H1 (cell line): Measurements from ENCODE around the gene PPP4R3A.

ENCODE experiments used
- CREB1 ChIP-seq: IDR thresholded peaks from 2 replicates; pipeline ENCODE4 v1.6.1; 2012; ENCODE audit warnings: inconsistent platforms
- FOSL1 ChIP-seq: IDR thresholded peaks from 2 replicates; pipeline ENCODE4 v1.6.1; 2011; ENCODE audit warnings: mild to moderate bottlenecking, low read depth, low read length, moderate library complexity; ENCODE audit not compliant: insufficient read depth
- RFX5 ChIP-seq: IDR thresholded peaks from 2 replicates; pipeline ENCODE4 v1.6.1; 2011; ENCODE audit warnings: low read depth, low read length, improper control_type of control experiment, borderline replicate concordance
- YY1 ChIP-seq: IDR thresholded peaks from 2 replicates; pipeline ENCODE4 v1.6.1; 2011; ENCODE audit warnings: low read depth, mild to moderate bottlenecking, low read length

GRCh38 chr14:91555531-91555930, 45.4 kb upstream of the PPP4R3A start:
- TF ChIP-seq FOSL1 (no peak), YY1 (no peak), CREB1 (no peak), RFX5 (no peak)
